Measurements from ENCODE around the gene BRAF.
A peak's percentile ranks its signal among the peaks of the same experiment; 100 is the strongest.
"Not testable (repeated sequence)": the region's sequence is repeated elsewhere in the genome, so short reads cannot be mapped to it uniquely, and the experiment has no call there.

The BRAF gene

DNA sequence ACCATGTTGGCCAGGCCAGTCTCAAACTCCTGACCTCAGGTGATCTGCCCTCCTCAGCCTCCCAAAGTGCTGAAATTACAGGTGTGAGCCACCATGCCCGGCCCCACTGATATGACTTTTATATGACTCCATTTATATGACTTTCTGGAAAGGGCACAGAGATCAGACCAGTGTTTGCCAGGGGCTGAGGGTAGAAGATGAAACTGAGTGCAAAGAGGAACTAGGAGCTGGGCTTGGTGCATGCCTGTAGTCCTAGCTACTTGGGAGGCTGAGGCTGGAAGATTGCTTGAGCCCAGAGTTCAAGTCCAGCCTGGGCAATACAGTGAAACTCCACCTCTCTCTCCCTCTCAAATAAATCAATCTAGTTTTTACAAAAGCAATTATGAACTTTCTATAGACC, 7.5 kb downstream of the BRAF start:
- no peak for DNase-seq

DNA sequence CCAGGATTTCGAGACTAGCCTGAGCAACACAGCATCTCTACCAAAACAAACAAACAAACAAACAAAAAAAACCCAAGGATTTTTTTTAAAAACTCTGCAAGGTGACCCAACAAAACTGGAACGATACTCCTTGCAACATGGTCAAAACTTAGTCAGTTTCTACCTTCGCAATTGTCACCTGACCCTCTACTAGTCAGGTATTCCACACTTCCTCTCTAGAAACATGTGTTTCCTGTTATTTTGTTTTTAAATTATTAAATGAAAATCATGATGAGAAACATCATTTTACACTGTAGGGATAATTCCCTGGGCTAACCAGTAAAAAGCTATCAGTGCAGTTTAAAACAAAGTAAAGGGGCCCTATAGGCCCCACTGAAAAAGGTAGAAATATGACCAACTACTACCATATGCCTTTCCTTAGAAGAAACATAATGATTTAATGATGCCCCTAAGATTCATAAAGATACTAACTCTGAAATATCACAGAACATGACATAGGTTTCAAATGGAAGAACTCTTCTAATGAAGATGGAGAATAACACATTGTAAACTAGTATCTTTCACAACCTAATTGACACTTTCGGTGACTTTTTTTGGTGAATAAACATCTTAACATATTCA, 8.7 kb downstream of the BRAF start:
- DNase-seq, result no peak

DNA sequence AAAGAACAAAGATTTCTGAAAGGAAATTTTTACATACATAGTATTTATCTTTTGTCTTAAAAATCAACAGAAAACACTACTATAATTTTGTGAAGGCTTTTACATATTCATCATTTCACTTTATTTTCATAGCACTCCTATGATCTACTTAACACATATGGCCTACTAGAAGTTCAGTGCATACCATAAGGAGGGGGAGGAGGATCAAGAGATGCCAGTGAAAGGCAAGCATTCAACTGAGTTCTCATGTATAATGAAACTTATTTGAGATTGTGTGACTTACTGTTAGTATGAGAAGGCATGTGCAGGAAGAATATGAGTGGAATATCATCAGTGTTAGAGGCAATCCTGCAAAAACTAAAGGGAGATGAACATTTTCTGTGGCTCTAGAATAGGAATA, 10.6 kb downstream of the BRAF start:
- DNase-seq, result no peak

DNA sequence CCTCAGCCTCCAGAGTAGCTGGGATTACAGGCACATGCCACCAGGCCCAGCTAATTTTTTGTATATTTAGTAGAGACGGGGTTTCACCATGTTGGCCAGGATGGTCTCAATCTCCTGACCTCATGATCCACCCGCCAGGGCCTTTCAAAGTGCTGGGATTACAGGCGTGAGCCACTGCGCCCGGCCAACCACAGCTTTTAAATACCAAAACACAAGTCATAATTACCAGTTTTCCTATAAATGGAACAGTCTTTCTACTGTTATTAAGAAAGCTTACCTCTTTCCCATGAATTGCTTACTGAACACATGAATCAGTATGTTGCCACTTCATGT, 11.2 kb downstream of the BRAF start:
- DNase-seq, result not testable (repeated sequence)

DNA sequence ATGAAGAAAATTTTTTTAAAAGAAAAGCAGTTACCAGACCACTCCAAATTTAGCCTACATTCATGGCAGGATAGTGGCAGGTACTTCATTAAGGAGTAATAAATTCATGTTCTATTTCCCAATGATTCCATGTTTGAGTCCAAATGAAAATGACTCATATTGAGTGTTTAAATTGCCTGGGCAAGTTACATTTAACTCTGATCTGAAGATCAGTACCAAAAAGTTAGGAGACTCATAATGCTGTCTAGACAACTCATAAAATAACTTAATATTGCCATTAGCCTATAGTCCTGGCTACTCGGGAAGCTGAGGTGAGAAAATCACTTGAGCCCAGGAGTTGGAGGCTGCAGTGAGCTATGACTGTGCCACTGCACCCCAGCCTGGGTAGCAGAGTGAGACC, 13.0 kb downstream of the BRAF start:
- no peak for DNase-seq

DNA sequence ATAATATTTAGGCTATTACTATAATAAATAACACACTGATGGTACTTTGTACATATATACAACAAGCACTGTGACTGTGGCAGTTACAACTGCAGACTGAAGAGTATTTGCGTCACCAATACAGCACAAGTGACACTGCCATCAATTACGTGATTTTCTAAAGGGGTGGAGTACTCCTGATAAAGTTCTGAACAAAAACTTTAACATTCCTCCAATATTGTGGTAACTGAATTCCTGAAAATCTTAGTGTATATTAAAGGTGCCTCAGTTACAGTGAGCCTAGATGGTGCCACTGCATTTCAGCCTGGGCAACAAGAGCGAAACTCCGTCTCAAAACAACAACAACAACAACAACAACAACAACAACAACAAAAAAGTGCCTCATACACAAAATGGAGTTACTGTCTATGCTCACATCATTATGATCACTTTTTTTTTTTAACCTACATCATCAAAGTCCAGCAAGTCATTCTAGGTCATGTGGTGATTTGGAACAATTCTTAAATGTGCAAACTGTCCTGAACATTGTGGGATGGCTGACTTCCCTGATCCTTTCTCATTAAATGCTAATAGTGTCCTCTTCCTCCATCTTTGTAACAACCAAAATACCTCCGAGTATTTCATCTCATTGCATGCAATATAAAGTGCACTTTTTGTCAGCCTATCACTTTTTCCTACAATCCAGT, 15.1 kb downstream of the BRAF start:
- no peak for DNase-seq

DNA sequence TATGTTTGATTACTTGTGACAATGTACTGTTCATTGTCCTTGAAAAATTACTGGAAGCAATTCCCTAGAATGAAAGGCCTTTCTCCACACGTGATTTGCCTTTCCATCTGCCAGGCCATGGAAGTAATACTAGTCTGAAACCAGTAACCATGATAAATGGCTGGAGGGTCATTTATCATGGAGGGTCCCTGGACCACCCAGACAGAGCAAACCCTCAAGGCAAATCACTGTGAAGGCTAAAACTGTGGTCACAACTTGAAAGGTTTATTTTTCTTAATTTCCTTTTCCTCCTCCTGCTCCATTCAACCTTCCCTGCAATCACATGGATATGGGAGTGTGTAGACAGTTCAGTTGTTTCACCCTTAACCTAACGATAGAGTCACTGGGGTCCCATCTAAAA, 16.4 kb downstream of the BRAF start:
- DNase-seq, result no peak

DNA sequence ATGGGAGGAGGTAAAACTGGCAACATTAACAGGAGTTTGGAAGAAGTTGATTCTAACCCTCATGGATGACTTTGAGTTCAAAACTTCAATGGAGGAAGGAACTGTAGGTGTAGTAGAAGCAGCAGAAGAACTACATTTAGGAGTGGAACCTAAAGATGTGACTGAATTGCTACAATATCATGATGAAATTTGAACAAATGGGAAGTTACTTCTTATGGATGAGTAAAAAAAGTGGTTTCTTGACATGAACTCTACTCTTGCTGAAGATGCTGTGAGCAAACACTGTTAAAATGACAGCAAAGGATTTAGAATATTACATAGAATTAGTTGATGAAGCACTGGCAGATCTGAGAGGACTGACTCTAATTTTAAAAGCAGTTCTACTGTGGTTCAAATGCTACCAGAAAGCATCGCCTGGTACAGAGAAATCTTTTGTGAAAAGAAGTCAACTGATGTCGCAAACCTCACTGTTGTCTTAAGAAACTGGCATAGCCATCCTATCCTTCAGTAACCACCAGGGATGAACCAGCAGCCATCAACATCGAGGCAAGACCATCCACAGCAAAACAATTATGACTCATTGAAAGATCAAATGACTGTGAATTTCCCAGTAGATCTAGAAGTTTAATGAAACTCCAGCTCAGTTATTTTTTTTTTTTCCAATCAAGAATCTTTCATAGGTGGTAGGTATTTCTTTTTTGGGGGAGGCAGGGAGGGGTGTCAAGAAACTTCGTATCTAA, 20.8 kb downstream of the BRAF start:
- DNase-seq, result no peak

DNA sequence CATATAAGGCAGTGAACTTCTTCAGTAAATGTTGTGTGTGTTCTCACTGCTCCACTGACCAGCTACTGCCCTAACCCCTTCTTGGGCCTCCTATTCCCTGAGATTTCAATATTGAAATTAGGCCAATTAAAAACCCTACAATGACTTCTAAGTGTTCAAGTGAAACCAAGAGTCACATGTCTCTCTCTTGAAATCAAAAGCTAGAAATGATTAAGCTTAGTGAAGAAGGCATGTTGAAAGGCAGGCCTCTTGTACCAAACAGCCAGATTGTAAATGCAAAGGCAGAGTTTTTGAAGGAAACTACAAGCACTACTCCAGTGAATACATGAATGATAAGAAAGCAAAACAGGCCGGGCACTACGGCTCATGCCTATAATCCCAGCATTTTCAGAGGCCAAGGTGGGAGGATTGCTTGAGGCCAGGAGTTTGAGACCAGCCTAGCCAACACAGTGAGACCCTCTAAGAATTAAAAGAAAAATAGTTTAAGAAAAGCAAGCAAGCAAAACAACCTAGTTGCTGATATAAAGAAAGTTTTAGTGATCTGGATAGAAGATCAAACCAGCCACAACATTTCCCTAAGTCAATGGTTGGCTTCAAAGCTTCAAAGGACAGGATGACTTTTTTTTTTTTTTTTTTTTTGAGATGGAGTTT, 22.3 kb downstream of the BRAF start:
- no peak for DNase-seq

DNA sequence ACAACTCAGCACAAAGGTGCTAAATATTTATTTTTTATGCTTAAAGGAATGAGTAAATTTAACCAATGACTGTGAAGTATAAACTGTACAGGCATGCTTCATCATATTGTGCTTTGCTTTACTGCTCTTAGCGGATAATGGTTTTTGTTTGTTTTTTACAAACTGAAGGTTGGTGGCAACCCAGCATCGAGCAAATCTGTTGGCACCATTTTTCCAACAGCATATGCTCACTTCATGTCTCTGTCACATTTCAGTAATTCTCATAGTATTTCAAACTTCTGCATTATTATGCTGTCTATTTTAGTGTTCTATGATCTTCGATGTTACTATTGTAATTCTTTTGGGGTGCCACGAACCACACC, 22.8 kb downstream of the BRAF start:
- DNase-seq, result no peak

DNA sequence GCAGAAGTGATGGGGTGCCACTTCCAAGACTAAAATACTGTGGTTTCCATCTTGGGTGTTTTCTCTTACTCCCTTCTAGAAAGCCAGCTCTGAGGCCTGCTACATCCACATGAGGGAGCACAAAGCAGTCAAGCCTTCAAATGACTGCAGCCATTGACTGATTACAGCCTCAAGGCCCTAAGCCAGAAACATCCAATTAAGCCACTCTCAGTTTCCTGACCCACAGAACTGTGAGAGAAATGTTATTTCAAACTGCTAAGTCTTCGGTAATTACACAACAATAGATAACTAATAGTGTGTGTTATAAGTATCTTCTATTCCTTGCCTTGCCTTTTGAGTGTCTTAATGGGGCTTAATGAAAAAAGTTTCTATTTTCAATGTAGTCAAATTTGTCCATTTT, 24.8 kb downstream of the BRAF start:
- DNase-seq, result peak; percentile 31

DNA sequence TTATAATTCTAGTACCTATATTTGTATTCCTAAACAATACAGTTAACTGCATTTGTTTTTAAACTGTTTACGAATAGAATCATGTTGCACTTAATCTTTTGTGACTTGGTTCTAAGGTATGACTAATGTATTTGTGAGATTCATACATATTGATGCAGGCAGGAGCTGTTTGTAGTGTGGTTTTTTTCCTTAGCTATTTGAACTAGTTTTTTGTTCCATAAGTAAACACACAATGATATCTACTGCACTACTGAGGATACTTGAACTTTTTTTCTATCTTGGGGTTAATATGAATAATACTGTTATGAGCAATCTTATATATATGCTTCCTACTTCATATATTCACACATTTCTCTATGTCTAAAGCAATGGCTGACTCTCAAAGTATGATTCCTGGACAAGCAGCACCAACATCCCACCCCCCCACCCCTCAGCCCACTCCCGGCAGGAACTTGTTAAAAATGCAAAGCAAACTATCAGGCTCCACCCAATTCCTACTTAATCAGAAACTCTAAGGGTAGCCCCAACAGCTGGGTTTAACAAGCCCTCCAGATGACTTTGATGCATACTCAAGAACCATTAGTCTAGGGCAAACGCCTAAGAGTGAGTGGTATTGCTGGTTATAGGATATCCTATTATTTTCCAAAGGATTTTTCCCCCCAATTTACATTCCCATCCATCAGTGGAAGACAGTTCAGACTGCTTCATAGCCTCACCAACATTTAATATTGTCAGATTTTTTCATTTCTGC, 25.8 kb downstream of the BRAF start:
- no peak for DNase-seq

DNA sequence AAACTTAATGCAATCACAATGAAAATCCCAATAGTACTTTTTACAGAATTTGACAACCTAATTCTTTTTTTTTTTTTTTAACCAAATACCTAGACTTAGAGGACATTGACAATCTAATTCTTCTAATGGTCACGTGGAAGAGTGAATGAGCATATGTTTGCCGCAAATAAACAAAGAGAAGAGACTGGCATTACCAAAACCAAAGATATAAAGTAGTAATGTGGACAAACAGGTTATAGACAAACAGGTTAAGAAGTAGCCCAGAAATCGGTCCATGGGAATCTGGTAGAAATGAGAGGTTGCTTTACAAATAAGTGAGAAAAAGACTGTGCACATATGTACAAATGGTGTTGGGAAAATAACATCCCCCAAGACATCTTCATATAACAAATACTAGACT, 27.7 kb downstream of the BRAF start:
- DNase-seq, result no peak

DNA sequence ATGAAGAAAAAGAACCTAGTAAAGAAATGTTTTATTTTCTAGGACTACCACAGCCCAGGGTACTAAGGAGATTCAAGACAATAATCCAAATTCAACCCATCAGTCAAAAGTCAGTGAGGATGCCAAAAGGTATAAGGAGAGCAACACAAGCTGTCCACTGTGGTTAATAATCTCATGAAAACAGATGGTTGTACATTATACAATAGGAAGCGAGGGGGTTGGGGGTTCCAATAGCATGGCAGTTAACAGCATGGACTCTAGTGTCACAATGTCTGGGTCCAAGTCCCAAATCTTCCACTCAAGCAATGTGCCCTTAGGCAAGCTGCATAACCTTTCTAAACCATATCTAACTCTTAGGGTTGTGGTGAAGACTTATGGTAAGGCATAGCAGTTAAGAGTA, 35.1 kb downstream of the BRAF start:
- no peak for DNase-seq

DNA sequence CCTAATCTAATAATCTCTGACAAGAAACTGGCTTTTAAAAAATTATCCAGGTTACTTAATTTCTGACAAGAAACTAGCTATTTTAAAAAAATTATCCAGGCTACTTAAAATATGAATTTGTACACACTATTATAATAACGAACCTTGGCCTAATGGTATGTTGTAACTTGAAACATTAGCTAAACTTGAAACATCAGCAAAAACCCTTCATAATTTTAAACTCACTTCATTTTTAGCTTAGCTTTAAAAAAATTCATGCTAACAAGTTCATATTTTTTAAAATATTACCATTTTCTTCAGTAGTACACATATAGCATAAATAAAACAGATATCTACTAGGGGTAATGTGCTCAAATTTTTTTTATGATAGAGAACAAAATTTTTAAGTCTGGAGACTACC, 35.6 kb downstream of the BRAF start:
- no peak for DNase-seq

DNA sequence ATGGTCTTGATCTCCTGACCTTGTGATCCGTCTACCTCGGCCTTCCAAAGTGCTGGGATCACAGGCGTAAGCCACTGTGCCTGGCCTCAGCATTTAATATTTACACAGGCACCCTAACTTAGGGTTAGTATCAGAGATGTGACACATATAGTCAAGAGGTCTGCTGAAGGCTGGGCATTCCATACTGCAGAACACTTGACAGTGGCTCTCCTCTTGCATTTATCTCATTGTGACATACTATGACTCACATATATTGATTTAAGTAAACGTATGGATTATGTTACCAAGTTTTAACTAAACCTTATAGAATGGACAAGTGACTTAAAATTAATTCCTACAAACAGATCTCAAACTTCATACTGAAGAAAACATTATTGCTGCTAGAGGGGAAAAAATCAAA, 36.6 kb downstream of the BRAF start:
- no peak for DNase-seq

DNA sequence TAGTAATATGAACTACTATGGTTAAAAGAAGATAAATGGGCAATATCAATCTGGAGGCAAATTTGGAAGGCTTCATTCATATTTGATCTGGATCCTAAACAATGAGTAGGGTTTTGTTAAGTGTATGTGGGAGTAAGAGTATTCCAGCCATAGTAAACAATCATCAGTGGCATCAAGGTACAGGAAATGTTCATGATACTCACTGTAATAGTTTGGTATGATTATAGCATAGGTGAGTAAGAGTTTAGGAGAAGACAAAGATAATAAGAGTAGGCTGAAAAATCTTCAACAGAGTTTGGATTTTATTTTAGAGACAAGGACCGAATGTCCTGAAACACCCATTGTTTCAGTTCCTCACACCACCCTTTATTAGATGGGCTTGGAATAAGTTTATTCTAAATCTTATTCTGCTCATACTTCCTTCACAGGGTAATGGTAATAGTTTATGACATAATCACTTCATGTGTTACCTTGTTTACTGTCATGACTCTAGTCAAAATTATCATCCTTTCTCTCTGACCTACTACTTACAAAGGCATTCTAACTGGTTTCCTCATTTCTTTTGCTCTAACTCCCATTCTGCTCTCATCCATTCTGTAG, 38.9 kb downstream of the BRAF start:
- no peak for DNase-seq

DNA sequence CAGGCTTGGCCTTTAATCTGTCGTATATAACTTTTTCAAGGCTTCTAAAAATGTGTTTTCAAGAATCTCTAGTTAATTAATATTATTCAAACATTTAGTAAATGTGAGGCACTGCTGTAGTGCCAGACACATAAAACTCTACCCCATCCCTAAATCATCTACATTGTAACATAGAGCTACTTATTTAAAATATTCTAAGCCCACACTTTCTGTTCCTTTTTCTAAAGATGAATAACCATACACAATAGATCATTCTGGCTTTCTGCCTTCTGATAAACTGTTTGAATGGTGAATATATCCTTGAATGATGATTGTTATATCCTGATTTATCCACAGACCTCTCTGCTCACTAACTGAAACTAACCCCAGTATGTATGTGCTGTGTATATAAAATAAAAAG, 41.4 kb downstream of the BRAF start:
- no peak for DNase-seq

DNA sequence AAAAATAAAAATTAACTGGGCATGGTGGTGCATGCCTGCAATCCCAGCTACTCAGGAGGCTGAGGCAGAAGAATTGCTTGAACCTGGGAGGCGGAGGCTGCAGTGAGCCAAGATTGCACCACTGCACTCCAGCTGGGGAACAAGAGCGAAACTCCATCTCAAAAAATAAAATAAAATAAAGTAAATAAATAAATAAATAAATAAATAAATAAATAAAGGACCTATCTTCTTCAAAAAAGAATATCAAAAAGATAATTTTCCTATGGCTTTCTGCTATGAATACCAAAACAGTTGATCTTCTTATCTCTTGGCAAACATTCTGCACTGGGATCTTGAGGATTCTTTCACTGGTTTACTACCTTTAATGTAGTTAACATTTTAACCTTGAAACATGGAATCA, 41.9 kb downstream of the BRAF start:
- DNase-seq, result not testable (repeated sequence)

DNA sequence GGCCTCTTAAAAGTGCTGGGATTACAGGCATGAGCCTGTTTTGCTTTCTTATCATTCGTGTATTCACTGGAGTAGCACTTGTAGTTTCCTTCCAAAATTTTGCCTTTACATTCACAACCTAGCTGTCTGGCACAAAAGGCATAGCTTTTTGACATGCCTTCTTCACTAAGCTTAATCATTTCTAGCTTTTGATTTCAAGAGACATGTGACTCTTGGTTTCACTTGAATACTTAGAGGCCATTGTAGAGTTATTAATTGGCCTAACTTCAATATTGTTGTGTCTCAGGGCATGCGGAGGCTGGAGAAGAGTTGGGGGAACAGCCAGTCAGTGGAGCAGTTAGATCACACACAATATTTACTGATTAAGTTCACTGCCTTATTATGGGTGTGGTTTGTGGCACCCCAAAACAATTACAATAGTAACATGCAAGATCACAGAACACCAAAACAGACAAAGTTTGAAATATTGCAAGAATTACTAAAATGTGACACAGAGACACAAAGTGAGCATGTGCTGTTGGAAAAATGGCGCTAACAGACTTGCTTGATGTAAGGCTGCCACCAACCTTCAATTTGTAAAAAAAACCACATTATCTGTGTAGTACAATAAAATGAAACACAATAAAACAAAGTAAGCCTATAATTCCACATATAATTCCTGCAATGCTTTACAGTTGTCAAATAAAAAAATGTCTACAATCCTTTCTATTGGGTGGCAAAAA, 43.1 kb downstream of the BRAF start:
- no peak for DNase-seq

DNA sequence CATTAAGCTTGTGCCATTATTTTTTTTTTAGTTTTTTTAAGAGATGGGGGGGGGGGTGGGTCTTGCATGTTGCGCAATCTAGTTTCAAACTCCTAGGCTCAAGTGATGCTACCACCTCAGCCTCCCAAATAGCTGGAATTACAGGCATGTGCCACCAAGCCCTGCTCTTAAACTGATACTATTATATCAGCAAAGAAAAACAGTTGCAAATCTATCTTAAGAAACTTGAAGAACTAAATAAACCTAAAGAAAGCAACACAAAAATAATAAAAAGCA, 47.5 kb downstream of the BRAF start:
- no peak for DNase-seq

DNA sequence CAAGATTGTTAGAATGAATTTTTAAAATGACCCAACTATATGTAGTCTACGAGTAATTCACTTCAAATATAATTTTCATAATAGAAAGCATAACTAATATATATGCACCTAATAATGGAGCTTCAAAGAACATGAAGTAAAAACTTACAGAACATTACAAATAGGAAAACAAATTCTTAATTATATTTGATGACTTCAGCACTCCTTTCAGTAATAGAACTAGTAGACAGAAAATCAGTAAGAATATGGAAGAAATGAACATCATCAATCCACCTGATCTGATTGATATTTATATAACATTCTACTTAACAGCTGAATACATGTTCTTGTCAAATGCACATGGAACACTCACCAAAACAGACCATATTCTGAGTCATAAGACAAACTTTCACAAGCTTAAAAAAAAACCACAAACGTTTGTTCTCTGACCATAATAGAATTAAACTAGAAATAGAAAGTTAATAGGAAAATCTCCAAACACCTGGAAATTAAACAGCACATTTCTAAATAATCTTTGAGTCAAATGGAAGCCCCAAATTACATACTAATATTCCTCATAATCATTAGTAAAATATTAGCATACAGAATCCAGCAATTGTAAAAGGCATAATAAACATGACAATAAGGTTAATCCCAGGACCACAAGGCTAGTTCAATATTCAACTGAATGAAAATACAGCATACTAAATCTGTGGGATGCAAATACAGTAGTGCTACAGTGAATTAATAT, 48.0 kb downstream of the BRAF start:
- DNase-seq, result no peak

Measured in NCI-H1092 treated with DMSO at 0.1 percent for 48 hours (cell line).